Panc1 (cell line): Measurements from ENCODE around the gene WFIKKN1. TPM values are rescaled to one million over a fixed set of nuclear protein-coding genes. Genes with fewer than 3 reads are reported as not detected.

Source experiments
- ATAC-seq: fragments of 200-7000 bp; cut with Tn5 transposase; 2 replicates; pipeline ENCODE4 v1.9.1; 2020; ENCODE audit warnings: mild to moderate bottlenecking, moderate library complexity
- BruUV-seq: library from RNA; stranded (reverse); fragments of 400-500 nt; replicated peaks from 2 replicates; lab custom pipeline; 2021; lab: Mats Ljungman, UMichigan
- CTCF ChIA-PET: fragments of 300-600 bp; sonication (Branson Sonifier 250); formaldehyde crosslinking; loops from one replicate; lab custom pipeline; 2022; ENCODE audit warnings: antibody characterized with exemption; lab: Charles Lee
- POLR2A ChIA-PET: fragments of 300-600 bp; sonication (Branson Sonifier 250); formaldehyde crosslinking; loops from one replicate; lab custom pipeline; 2022; ENCODE audit warnings: antibody characterized with exemption; lab: Charles Lee
- DNase-seq: peaks from one replicate; pipeline ENCODE4 v3.0.0-alpha.2; 2010; ENCODE audit warnings: low read depth, low spot score
- H3K27ac ChIP-seq: 2 replicates; pipeline ENCODE4 v1.5.1; 2011; ENCODE audit warnings: mild to moderate bottlenecking, low read length, inconsistent platforms
- H3K27me3 ChIP-seq: fragments of 200-500 bp; sonication (Bioruptor generic); 2 replicates; pipeline ENCODE4 v1.6.0; 2014; ENCODE audit warnings: low read length, inconsistent platforms; ENCODE audit not compliant: control insufficient read depth, insufficient read depth
- H3K36me3 ChIP-seq: fragments of 200-500 bp; sonication (Bioruptor generic); 2 replicates; pipeline ENCODE4 v1.5.1; 2014; ENCODE audit warnings: inconsistent platforms, mild to moderate bottlenecking, low read length, moderate library complexity; ENCODE audit not compliant: control insufficient read depth, insufficient read depth
- H3K4me1 ChIP-seq: 2 replicates; pipeline ENCODE4 v1.5.1; 2011; ENCODE audit warnings: inconsistent platforms, mild to moderate bottlenecking, low read length, moderate library complexity; ENCODE audit not compliant: control insufficient read depth, insufficient read depth
- H3K4me3 ChIP-seq, 2 experiments: 2 replicates each; pipeline ENCODE4 v1.5.1; 2011 to 2012; ENCODE audit warnings: low read depth in 2 of 2, low read length in 2 of 2, mild to moderate bottlenecking in 2 of 2, inconsistent platforms in 1 of 2, moderate library complexity in 1 of 2
- H3K9me3 ChIP-seq: fragments of 200-500 bp; sonication (Bioruptor generic); 2 replicates; pipeline ENCODE4 v1.5.1; 2014; ENCODE audit warnings: low read depth, mild to moderate bottlenecking, inconsistent platforms, low read length, moderate library complexity; ENCODE audit not compliant: control insufficient read depth, insufficient read depth
- POLR2AphosphoS5 ChIP-seq: IDR thresholded peaks from 2 replicates; pipeline ENCODE4 v1.6.1; 2012; ENCODE audit warnings: mild to moderate bottlenecking, low read depth, low read length, moderate library complexity
- SIN3A ChIP-seq: IDR thresholded peaks from 2 replicates; pipeline ENCODE4 v1.6.1; 2012; ENCODE audit warnings: low read depth, mild to moderate bottlenecking, low read length, moderate library complexity, borderline replicate concordance; ENCODE audit not compliant: insufficient read depth
- TCF7L2 ChIP-seq: IDR thresholded peaks from 2 replicates; pipeline ENCODE4 v1.6.1; 2011; ENCODE audit warnings: mild to moderate bottlenecking, low read depth, low read length, inconsistent platforms
- in situ Hi-C: cut with HindIII; loops from 2 replicates; pipeline ENCODE4 v1.10.0; 2016; ENCODE audit warnings: low sequenced_read_pairs, low pct_unique_long_range_greater_than_20kb
- intact Hi-C: fragments of 100-400 bp; cut with micrococcal nuclease; formaldehyde crosslinking; loops from one replicate; pipeline ENCODE4 v1.10.0; 2022; ENCODE audit not compliant: unreplicated experiment
- total RNA-seq: library from RNA; stranded (reverse); gene quantifications from one replicate; pipeline ENCODE4 v1.2.1, GENCODE V29; 2021; ENCODE audit not compliant: unreplicated experiment
- TF ChIP-seq, protein P1 (sequence below): fragments of 450-650 bp; IDR thresholded peaks from 2 replicates; pipeline ENCODE4 v1.5.1; 2017; ENCODE audit warnings: mild to moderate bottlenecking
- TF ChIP-seq, protein P2 (sequence below), 2 experiments: IDR thresholded peaks; 2 replicates each; pipeline ENCODE4 v1.6.1; 2011 to 2012; ENCODE audit warnings: low read depth in 2 of 2, control low read depth in 1 of 2, low read length in 1 of 2, mild to moderate bottlenecking in 1 of 2, moderate library complexity in 1 of 2; ENCODE audit not compliant: insufficient read depth in 1 of 2

Gene WFIKKN1
- total RNA-seq, 1 experiment from 2014 or later, result 2.0 TPM

DNA sequence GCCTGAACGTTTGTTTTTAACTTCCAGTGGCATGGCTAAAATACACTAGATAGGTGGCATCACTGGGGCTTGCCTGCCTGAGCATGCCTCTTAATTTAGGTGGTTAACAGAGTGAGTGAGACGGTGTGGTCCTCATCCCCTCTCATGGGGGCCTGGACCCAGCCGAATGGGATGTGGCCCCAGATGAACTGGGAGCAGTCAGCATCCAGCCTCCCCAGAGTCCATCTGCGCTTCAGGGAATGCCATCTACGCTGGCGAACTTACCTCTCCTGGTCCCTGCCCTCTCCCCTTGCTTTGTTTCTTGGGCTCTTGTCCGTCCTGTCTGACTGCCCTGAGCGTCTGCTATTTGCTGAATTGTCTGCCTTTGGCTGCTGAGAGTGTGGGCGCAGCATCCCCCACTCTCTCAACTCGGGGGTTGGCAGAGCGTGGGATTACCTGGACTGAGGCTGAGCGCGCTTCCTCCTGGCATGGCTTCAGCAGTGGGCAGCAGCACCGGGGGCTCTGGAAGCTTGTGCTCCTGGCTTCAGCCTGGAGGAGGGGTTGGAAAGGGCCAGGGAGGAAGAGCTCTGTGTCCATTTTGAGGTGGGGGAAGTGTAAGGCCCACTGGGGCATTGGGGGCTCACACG is 38.8 kb upstream of the WFIKKN1 start:
- Histone ChIP-seq H3K4me1 (peaks cover 30% of the 10 kb centered on the region), H3K27me3 (no peaks in the 10 kb centered on the region), H3K9me3 (no peaks in the 10 kb centered on the region), H3K36me3 (no peaks in the 10 kb centered on the region), H3K27ac (no peak overlapping the region), H3K4me3 (no peak overlapping the region; a peak in 1 of 4 replicates)
- intact Hi-C loops (no loop called here), in situ Hi-C loops (no loop called here)
- DNase-seq (no peak), ATAC-seq (no peak)
- ChIA-PET POLR2A (no interaction called here), CTCF (no interaction called here)
- BruUV-seq, result no TSS peak
- TF ChIP-seq SIN3A (no peak), POLR2AphosphoS5 (no peak), TCF7L2 (no peak)
- TF ChIP-seq, protein P1, sequence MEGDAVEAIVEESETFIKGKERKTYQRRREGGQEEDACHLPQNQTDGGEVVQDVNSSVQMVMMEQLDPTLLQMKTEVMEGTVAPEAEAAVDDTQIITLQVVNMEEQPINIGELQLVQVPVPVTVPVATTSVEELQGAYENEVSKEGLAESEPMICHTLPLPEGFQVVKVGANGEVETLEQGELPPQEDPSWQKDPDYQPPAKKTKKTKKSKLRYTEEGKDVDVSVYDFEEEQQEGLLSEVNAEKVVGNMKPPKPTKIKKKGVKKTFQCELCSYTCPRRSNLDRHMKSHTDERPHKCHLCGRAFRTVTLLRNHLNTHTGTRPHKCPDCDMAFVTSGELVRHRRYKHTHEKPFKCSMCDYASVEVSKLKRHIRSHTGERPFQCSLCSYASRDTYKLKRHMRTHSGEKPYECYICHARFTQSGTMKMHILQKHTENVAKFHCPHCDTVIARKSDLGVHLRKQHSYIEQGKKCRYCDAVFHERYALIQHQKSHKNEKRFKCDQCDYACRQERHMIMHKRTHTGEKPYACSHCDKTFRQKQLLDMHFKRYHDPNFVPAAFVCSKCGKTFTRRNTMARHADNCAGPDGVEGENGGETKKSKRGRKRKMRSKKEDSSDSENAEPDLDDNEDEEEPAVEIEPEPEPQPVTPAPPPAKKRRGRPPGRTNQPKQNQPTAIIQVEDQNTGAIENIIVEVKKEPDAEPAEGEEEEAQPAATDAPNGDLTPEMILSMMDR, result no peak
- TF ChIP-seq, protein P2, sequence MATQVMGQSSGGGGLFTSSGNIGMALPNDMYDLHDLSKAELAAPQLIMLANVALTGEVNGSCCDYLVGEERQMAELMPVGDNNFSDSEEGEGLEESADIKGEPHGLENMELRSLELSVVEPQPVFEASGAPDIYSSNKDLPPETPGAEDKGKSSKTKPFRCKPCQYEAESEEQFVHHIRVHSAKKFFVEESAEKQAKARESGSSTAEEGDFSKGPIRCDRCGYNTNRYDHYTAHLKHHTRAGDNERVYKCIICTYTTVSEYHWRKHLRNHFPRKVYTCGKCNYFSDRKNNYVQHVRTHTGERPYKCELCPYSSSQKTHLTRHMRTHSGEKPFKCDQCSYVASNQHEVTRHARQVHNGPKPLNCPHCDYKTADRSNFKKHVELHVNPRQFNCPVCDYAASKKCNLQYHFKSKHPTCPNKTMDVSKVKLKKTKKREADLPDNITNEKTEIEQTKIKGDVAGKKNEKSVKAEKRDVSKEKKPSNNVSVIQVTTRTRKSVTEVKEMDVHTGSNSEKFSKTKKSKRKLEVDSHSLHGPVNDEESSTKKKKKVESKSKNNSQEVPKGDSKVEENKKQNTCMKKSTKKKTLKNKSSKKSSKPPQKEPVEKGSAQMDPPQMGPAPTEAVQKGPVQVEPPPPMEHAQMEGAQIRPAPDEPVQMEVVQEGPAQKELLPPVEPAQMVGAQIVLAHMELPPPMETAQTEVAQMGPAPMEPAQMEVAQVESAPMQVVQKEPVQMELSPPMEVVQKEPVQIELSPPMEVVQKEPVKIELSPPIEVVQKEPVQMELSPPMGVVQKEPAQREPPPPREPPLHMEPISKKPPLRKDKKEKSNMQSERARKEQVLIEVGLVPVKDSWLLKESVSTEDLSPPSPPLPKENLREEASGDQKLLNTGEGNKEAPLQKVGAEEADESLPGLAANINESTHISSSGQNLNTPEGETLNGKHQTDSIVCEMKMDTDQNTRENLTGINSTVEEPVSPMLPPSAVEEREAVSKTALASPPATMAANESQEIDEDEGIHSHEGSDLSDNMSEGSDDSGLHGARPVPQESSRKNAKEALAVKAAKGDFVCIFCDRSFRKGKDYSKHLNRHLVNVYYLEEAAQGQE (IDR thresholded peaks at IDR 0.05; ENCODE audit: insufficient read depth in 1 of 2, low read depth in 2 of 2, low read length in 1 of 2), result no peak

DNA sequence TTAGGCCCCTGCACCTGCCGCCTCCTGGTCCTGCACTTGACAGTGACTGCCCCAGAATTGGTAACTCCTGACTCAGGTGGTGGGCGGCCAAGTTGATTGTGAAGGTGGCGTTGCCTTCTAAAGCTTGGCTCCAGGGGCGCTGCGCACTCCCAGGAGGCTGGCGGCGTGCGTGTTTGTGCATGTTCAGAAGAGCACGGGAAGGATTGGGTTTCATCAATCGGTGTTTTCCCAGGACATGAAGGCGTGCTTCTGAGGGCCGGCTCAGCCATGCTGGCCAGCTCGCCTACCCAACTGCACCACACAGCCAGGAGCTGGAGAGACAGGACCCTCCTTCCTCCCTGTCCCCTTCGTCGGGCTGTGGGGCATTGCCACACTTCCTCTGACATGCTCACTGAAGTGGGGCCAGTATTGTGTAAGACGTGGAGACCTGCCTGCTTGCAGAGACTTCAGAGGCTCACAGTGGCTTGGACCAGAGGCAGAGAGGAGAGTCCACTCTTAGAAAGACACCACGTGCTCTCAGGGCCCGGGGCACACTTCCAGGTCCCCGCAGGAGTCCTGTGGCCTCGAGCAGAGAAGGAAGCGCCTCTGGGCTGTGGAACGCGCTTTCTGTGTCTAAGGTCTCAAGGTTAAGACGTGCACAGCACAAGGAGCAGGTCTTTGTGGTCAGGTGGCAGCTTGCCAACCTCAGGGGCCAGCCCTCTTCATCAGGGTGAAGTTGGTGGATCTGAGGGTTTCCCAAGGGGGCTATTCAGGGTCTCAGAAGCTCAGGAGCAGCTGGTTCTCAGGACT is 38.1 kb upstream of the WFIKKN1 start:
- Histone ChIP-seq H3K4me1 (peaks cover 26% of the 10 kb centered on the region), H3K36me3 (no peaks in the 10 kb centered on the region), H3K9me3 (no peaks in the 10 kb centered on the region), H3K4me3 (no peak overlapping the region), H3K27ac (peak overlapping the region; percentile 18), H3K27me3 (no peaks in the 10 kb centered on the region)
- TF ChIP-seq POLR2AphosphoS5 (no peak), SIN3A (no peak), TCF7L2 (no peak)
- TF ChIP-seq, protein P1, result no peak
- TF ChIP-seq, protein P2 (IDR thresholded peaks at IDR 0.05; ENCODE audit: insufficient read depth in 1 of 2, low read depth in 2 of 2, low read length in 1 of 2), result no peak
- ChIA-PET CTCF (no interaction called here), POLR2A (no interaction called here)
- DNase-seq (no peak), ATAC-seq (no peak)
- intact Hi-C loops (no loop called here), in situ Hi-C loops (no loop called here)
- BruUV-seq, result no TSS peak
